Coronary artery (tissue), 2 donors: ENCODE results near the gene TLE3.
"Not testable (repeated sequence)": the region's sequence is repeated elsewhere in the genome, so short reads cannot be mapped to it uniquely, and the experiment has no call there.

Experiments used
- DNase-seq: peaks from one replicate; pipeline ENCODE4 v3.0.0-alpha.2; 2017; ENCODE audit warnings: low spot score
- H3K27ac ChIP-seq, 2 donors: fragments of 200-600 bp; sonication (generic); one replicate each; pipeline ENCODE4 v1.5.1; 2016 to 2019
- H3K4me3 ChIP-seq: fragments of 200-600 bp; sonication (generic); 2 replicates; pipeline ENCODE4 v1.5.1; 2016; ENCODE audit warnings: mild to moderate bottlenecking, moderate library complexity
- CTCF ChIP-seq: fragments of 200-600 bp; sonication (generic); IDR thresholded peaks from one replicate; pipeline ENCODE4 v1.5.1; 2019; ENCODE audit warnings: antibody characterized with exemption

The TLE3 gene

GRCh38 chr15:70142072-70142321 lies 44.3 kb upstream of the TLE3 start:
- no peak overlapping the region for H3K27ac ChIP-seq
- no peak for DNase-seq
- TF ChIP-seq CTCF: no peak
- no peak overlapping the region for H3K4me3 ChIP-seq

GRCh38 chr15:70141376-70142071 lies 43.8 kb upstream of the TLE3 start:
- DNase-seq: no peak
- TF ChIP-seq CTCF: no peak
- Histone ChIP-seq H3K4me3 (peak overlapping the region; percentile 56), H3K27ac (no peak overlapping the region)

GRCh38 chr15:70140543-70141375 lies 43.0 kb upstream of the TLE3 start:
- no peak overlapping the region for H3K27ac ChIP-seq
- H3K4me3 ChIP-seq: peak overlapping the region; percentile 56
- TF ChIP-seq CTCF: no peak
- DNase-seq: no peak

DNA sequence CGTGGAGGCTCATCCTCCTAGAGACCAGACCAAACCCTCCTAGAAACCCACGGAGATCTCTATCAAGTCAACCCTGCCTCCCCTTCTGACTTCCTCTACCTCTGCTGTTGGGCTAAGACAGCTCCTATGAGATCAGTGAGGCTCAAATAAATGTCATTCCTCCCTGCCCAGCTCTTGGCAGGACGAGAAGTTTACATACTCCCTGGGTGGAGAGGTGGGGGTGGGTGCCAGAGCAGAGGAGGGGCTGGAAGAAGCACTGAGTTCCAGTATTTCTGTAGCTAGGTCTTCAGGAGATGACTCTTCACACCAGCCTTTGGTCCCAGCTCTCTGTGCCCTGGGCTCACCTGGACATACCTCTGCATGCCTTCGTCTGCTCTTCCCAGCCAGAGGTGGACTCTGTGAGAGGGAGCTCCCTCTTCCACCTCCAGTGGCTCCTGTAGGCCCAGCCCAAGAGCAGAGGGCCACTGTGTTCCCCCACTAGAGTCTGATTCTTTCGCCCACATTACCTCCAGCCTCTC lies 42.4 kb upstream of the TLE3 start:
- TF ChIP-seq CTCF: no peak
- no peak for DNase-seq
- H3K27ac ChIP-seq: no peak overlapping the region
- H3K4me3 ChIP-seq: no peak overlapping the region

- no peak for TF ChIP-seq CTCF
- DNase-seq: no peak
- H3K4me3 ChIP-seq: no peak overlapping the region
- H3K27ac ChIP-seq: no peak overlapping the region
These were observed 40.2 kb upstream of the TLE3 start for GRCh38 chr15:70137967-70138366.

DNA sequence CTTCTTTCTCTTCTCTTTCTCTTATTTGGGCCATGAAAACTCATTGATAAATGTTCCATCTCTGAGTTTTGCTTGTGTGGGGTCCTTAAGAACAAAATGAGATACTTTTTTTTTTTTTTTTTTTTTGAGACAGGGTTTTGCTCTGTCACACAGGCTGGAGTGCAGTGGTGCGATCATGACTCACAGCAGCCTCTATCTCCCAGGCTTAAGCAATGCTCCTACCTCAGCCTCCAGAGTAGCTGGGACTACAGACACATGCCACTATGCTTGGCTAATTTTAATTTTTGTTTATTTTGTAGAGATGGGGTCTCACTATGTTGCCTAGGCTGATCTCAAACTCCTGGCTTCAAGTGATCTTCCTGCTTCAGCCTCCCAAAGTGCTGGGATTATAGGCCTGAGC lies 39.3 kb upstream of the TLE3 start:
- H3K27ac ChIP-seq, DNase-seq, H3K4me3 ChIP-seq: not testable (repeated sequence)

DNA sequence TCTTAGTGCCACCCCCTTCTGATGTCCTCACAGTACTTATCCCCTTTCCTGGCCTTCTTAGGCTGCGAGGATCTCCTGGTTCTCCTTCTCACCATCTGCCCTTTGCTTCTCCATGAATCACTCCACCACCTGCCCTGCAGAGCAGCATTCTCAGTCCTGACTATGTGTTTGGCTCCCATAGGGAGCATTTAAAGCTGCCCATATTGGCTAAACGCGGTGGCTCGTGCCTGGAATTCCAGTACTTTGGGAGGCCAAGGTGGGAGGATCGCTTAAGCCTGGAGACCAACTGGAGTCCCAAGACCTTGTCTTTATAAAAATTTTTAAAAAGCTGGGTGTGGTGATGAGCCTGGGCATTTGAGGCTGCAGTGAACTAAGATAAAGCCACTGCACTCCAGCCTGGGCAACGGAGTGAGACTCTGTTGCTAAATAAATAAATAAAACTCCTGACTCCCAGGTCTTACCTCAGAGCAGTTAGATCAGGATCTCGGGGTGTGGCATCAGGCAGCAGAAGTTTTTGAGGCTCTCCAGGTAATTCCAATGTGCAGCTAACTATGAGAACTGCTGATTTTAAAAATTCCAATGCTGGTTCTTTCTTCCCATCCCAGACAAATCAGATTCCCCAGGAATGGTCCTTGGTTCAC lies 36.2 kb upstream of the TLE3 start:
- no peak for DNase-seq
- H3K27ac ChIP-seq: no peak overlapping the region
- H3K4me3 ChIP-seq: no peak overlapping the region
- no peak for TF ChIP-seq CTCF
